GM12878 (cell line): ENCODE results near the gene LHFPL3. TPM values are rescaled to one million over a fixed set of nuclear protein-coding genes. Genes with fewer than 3 reads are reported as not detected.

Experiments
- ATAC-seq: fragments of 200-7000 bp; cut with Tn5 transposase; 3 replicates; pipeline ENCODE4 v1.9.1; 2020; ENCODE audit warnings: mild to moderate bottlenecking, moderate library complexity
- BruUV-seq: library from RNA; stranded (reverse); fragments of 400-500 nt; replicated peaks from 2 replicates; lab custom pipeline; 2021; lab: Mats Ljungman, UMichigan
- CTCF ChIA-PET: fragments of 300-600 bp; sonication (Branson Sonifier 250); formaldehyde crosslinking; extraction: SDS; loops from one replicate; lab custom pipeline; 2021; ENCODE audit warnings: inconsistent platforms; lab: Yijun Ruan, JAX
- POLR2A ChIA-PET: fragments of 350-600 bp; formaldehyde crosslinking; extraction: SDS; loops from one replicate; lab custom pipeline; 2021; ENCODE audit warnings: inconsistent platforms; lab: Charles Lee
- RAD21 ChIA-PET: fragments of 300-600 bp; sonication (Branson Sonifier 250); formaldehyde crosslinking; loops from one replicate; lab custom pipeline; 2023; ENCODE audit warnings: antibody characterized with exemption; ENCODE audit not compliant: unreplicated experiment; lab: Charles Lee
- SMC1A ChIA-PET: fragments of 300-600 bp; sonication (Branson Sonifier 250); formaldehyde crosslinking; loops from one replicate; lab custom pipeline; 2023; ENCODE audit not compliant: unreplicated experiment, uncharacterized antibody; lab: Charles Lee
- DNase-seq: peaks from one replicate; pipeline ENCODE4 v3.0.0-alpha.2; 2011; ENCODE audit warnings: low read depth, low spot score
- FAIRE-seq: peaks from 3 replicates; lab custom pipeline; 2011; peaks lifted over from hg19 to GRCh38; lab: Jason Lieb, UNC
- H2AFZ ChIP-seq: 2 replicates; pipeline ENCODE4 v1.6.0; 2011; ENCODE audit warnings: low read depth, low read length, control low read depth; ENCODE audit not compliant: control insufficient read depth
- H3K27ac ChIP-seq: 2 replicates; pipeline ENCODE4 v1.5.1; 2011; ENCODE audit warnings: control low read depth; ENCODE audit not compliant: control insufficient read depth, insufficient read depth
- H3K27me3 ChIP-seq, 2 experiments: replicated peaks in 1 of 2; 2 replicates each; pipeline versions ENCODE4 v1.6.0 to v1.6.1; 2011; ENCODE audit warnings: low read length in 1 of 2; ENCODE audit not compliant: control insufficient read depth in 2 of 2, insufficient read depth in 2 of 2
- H3K36me3 ChIP-seq, 2 experiments: 2 replicates each; pipeline ENCODE4 v1.5.1; 2011; ENCODE audit warnings: low read length in 1 of 2; ENCODE audit not compliant: control insufficient read depth in 2 of 2, insufficient read depth in 2 of 2
- H3K4me1 ChIP-seq: 2 replicates; pipeline ENCODE4 v1.6.1; 2011; ENCODE audit warnings: mild to moderate bottlenecking, low read length, moderate library complexity, mixed read lengths; ENCODE audit not compliant: control insufficient read depth, insufficient read depth
- H3K4me2 ChIP-seq: 2 replicates; pipeline ENCODE4 v1.6.0; 2011; ENCODE audit warnings: control low read depth; ENCODE audit not compliant: control insufficient read depth, insufficient read depth
- H3K4me3 ChIP-seq: fragments of 200-600 bp; sonication (generic); 2 replicates; pipeline ENCODE4 v1.5.1; 2016
- H3K79me2 ChIP-seq: 2 replicates; pipeline ENCODE4 v1.6.0; 2011; ENCODE audit warnings: low read length; ENCODE audit not compliant: control insufficient read depth, insufficient read depth
- H3K9ac ChIP-seq: 2 replicates; pipeline ENCODE4 v1.8.0; 2011; ENCODE audit warnings: low read length, control low read depth, mixed read lengths; ENCODE audit not compliant: control insufficient read depth, insufficient read depth
- H3K9me3 ChIP-seq: replicated peaks from 3 replicates; pipeline ENCODE4 v1.5.1; 2011; ENCODE audit warnings: mild to moderate bottlenecking, low read length; ENCODE audit not compliant: control insufficient read depth, insufficient read depth
- H4K20me1 ChIP-seq: 2 replicates; pipeline ENCODE4 v1.6.0; 2011; ENCODE audit not compliant: control insufficient read depth, insufficient read depth
- CEBPB ChIP-seq, 2 experiments: fragments of 150-350 bp in 1 of 2; IDR thresholded peaks; 2 replicates each; pipeline ENCODE4 v1.6.1; 2012 to 2014; ENCODE audit warnings: low read depth in 2 of 2, low read length in 2 of 2, borderline replicate concordance in 1 of 2, inconsistent platforms in 1 of 2
- EGR1 ChIP-seq, 2 experiments: IDR thresholded peaks; 1 replicate in 1 of 2; 2 replicates in 1 of 2; pipeline ENCODE4 v1.6.1; 2011 to 2012; ENCODE audit warnings: low read depth in 2 of 2, low read length in 2 of 2, borderline replicate concordance in 1 of 2, mild to moderate bottlenecking in 1 of 2, moderate library complexity in 1 of 2
- ESRRA ChIP-seq: IDR thresholded peaks from 2 replicates; pipeline ENCODE4 v1.6.1; 2012; ENCODE audit warnings: mild to moderate bottlenecking, low read length, improper control_type of control experiment
- NR2C2 ChIP-seq: IDR thresholded peaks from 2 replicates; pipeline ENCODE4 v1.6.1; 2011; ENCODE audit warnings: borderline replicate concordance, low read depth; ENCODE audit not compliant: control insufficient read depth, insufficient read length
- WGBS: methylation state at CpG from one replicate; pipeline ENCODE4 v1.1.6; 2016; ENCODE audit warnings: low lambda C conversion rate; ENCODE audit not compliant: insufficient replicate concordance, insufficient coverage; ENCODE audit errors: missing lambda C conversion rate; 5-methylcytosine and 5-hydroxymethylcytosine counted together
- in situ Hi-C: fragments of 300-500 bp; cut with MboI; formaldehyde crosslinking; loops from 9 replicates; pipeline ENCODE4 v1.14.3; 2018; ENCODE audit warnings: mixed read lengths
- intact Hi-C: fragments of 100-400 bp; cut with micrococcal nuclease; formaldehyde crosslinking; loops from one replicate; pipeline ENCODE4 v1.14.2; 2022; ENCODE audit not compliant: unreplicated experiment
- polyA plus RNA-seq, 11 experiments: library from polyadenylated mRNA; depleted of rRNA in 4 of 11; unstranded in 6 of 11; stranded (reverse) in 5 of 11; fragments of >200 nt; fragmentation: Nextera tagmentation in 4 of 11; fragmentation: Illumina TruSeq in 1 of 11; extraction: Ambion mirVana in 4 of 11; extraction: Trizol in 1 of 11; gene quantifications; 1 replicate in 1 of 11; 2 replicates in 10 of 11; pipeline versions ENCODE4 v1.2.1 to v1.2.3, GENCODE V29; 2011 to 2016; ENCODE audit warnings: inconsistent platforms in 2 of 11, missing spikeins in 2 of 11, low read depth in 1 of 11
- total RNA-seq, 4 experiments: library from RNA; depleted of rRNA in 3 of 4; stranded (reverse); fragments of >200 nt in 3 of 4; fragmentation: Illumina TruSeq in 1 of 4; extraction: Trizol in 1 of 4; gene quantifications; 2 replicates each; pipeline versions ENCODE4 v1.2.1 to v1.2.3, GENCODE V29; 2013 to 2021
- TF ChIP-seq, protein P1 (sequence below): IDR thresholded peaks from 2 replicates; pipeline ENCODE4 v1.6.1; 2012; ENCODE audit warnings: low read length, inconsistent platforms
- TF ChIP-seq, protein P2 (sequence below): IDR thresholded peaks from 2 replicates; pipeline ENCODE4 v1.6.1; 2011; ENCODE audit warnings: low read depth, mild to moderate bottlenecking, low read length, moderate library complexity, borderline replicate concordance; ENCODE audit errors: extremely low read depth
- TF ChIP-seq, protein P3 (sequence below): IDR thresholded peaks from 2 replicates; pipeline ENCODE4 v1.6.1; 2012; ENCODE audit warnings: improper control_type of control experiment, low read depth, low read length; ENCODE audit not compliant: insufficient replicate concordance
- TF ChIP-seq, protein P4 (sequence below): fragments of 450-650 bp; IDR thresholded peaks from 2 replicates; pipeline ENCODE4 v1.6.1; 2018; ENCODE audit warnings: borderline replicate concordance, mild to moderate bottlenecking; ENCODE audit not compliant: partially characterized antibody

Gene LHFPL3
- total and polyA plus RNA-seq, 10 of the 15 experiments (the other 5 are each of a cell fraction or from before 2014, with no cell fraction given): 0.09 TPM; not detected in 9

DNA sequence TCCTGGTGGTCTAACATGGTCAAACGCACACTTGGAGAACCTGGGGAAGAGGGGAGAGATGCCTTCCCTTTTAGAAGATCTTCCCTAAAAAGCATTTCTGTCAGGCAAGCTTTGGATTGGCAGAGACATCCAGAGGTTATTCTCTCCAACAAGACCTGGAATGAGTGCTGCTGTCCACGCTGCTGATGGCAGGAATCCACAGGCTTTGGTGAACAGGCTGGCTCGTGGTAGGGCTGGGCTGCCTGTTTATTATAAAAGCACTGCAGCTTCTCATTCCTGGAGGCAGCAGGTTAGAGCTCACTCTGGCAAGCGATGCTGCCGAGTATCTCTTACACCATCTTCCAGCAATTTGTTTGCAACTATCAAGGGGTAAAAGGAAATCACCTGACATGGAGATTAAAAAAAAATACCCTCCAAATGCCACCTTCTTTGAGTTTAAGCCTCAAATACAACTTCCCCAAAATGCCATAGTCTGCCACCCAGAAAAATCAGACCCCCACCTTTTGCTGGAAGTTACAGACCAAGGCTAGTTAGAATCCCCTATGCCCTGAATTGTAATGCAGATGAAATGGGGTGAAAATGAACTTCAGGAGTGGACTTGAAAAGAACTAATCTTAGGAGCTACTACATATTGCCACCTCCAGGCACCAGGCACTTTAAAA, 533.5 kb downstream of the LHFPL3 start:
- DNase-seq (no peak), FAIRE-seq (no peak), ATAC-seq (no peak)
- Histone ChIP-seq H3K27me3 (no peaks in the 10 kb centered on the region), H3K9me3 (no peaks in the 10 kb centered on the region; the same call in 2 of the 3 replicates), H3K4me3 (no peak overlapping the region), H3K4me1 (peaks cover 10% of the 10 kb centered on the region), H4K20me1 (no peaks in the 10 kb centered on the region), H3K9ac (no peak overlapping the region), H3K27ac (no peak overlapping the region), H3K4me2 (no peak overlapping the region), H3K36me3 (no peaks in the 10 kb centered on the region), H3K79me2 (no peaks in the 10 kb centered on the region), H2AFZ (no peak overlapping the region)
- TF ChIP-seq ESRRA (no peak), NR2C2 (no peak), CEBPB (IDR thresholded peaks at IDR 0.05; ENCODE audit: borderline replicate concordance in 1 of 2, low read depth in 2 of 2, low read length in 2 of 2) (no peak), EGR1 (IDR thresholded peaks at IDR 0.05; ENCODE audit: borderline replicate concordance in 1 of 2, low read depth in 2 of 2, low read length in 2 of 2) (no peak)
- TF ChIP-seq, protein P1, sequence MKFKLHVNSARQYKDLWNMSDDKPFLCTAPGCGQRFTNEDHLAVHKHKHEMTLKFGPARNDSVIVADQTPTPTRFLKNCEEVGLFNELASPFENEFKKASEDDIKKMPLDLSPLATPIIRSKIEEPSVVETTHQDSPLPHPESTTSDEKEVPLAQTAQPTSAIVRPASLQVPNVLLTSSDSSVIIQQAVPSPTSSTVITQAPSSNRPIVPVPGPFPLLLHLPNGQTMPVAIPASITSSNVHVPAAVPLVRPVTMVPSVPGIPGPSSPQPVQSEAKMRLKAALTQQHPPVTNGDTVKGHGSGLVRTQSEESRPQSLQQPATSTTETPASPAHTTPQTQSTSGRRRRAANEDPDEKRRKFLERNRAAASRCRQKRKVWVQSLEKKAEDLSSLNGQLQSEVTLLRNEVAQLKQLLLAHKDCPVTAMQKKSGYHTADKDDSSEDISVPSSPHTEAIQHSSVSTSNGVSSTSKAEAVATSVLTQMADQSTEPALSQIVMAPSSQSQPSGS: no peak
- TF ChIP-seq, protein P2, sequence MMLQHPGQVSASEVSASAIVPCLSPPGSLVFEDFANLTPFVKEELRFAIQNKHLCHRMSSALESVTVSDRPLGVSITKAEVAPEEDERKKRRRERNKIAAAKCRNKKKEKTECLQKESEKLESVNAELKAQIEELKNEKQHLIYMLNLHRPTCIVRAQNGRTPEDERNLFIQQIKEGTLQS: no peak
- TF ChIP-seq, protein P3, sequence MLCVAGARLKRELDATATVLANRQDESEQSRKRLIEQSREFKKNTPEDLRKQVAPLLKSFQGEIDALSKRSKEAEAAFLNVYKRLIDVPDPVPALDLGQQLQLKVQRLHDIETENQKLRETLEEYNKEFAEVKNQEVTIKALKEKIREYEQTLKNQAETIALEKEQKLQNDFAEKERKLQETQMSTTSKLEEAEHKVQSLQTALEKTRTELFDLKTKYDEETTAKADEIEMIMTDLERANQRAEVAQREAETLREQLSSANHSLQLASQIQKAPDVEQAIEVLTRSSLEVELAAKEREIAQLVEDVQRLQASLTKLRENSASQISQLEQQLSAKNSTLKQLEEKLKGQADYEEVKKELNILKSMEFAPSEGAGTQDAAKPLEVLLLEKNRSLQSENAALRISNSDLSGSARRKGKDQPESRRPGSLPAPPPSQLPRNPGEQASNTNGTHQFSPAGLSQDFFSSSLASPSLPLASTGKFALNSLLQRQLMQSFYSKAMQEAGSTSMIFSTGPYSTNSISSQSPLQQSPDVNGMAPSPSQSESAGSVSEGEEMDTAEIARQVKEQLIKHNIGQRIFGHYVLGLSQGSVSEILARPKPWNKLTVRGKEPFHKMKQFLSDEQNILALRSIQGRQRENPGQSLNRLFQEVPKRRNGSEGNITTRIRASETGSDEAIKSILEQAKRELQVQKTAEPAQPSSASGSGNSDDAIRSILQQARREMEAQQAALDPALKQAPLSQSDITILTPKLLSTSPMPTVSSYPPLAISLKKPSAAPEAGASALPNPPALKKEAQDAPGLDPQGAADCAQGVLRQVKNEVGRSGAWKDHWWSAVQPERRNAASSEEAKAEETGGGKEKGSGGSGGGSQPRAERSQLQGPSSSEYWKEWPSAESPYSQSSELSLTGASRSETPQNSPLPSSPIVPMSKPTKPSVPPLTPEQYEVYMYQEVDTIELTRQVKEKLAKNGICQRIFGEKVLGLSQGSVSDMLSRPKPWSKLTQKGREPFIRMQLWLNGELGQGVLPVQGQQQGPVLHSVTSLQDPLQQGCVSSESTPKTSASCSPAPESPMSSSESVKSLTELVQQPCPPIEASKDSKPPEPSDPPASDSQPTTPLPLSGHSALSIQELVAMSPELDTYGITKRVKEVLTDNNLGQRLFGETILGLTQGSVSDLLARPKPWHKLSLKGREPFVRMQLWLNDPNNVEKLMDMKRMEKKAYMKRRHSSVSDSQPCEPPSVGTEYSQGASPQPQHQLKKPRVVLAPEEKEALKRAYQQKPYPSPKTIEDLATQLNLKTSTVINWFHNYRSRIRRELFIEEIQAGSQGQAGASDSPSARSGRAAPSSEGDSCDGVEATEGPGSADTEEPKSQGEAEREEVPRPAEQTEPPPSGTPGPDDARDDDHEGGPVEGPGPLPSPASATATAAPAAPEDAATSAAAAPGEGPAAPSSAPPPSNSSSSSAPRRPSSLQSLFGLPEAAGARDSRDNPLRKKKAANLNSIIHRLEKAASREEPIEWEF: no peak
- TF ChIP-seq, protein P4, sequence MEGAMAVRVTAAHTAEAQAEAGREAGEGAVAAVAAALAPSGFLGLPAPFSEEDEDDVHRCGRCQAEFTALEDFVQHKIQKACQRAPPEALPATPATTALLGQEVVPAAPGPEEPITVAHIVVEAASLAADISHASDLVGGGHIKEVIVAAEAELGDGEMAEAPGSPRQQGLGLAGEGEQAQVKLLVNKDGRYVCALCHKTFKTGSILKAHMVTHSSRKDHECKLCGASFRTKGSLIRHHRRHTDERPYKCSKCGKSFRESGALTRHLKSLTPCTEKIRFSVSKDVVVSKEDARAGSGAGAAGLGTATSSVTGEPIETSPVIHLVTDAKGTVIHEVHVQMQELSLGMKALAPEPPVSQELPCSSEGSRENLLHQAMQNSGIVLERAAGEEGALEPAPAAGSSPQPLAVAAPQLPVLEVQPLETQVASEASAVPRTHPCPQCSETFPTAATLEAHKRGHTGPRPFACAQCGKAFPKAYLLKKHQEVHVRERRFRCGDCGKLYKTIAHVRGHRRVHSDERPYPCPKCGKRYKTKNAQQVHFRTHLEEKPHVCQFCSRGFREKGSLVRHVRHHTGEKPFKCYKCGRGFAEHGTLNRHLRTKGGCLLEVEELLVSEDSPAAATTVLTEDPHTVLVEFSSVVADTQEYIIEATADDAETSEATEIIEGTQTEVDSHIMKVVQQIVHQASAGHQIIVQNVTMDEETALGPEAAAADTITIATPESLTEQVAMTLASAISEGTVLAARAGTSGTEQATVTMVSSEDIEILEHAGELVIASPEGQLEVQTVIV: no peak
- 12% methylated on average over 5 of the region's 5 CpGs for WGBS
- intact Hi-C loops (no loop called here), in situ Hi-C loops (no loop called here)
- RAD21 ChIA-PET: interaction anchor here (1.5 to 1.6 kb wide), 2 partner anchors 16 to 21 kb away, joined by 5 to 6 read pairs; no protein-coding TSS in a partner anchor
- POLR2A ChIA-PET: interaction anchor here (0.5 to 1.1 kb wide), 2 partner anchors 21 to 697 kb away, joined by 3 read pairs; no protein-coding TSS in a partner anchor
- CTCF ChIA-PET: interaction anchor here (1.0 to 3.4 kb wide), 7 partner anchors 14 to 218 kb away, joined by 3 to 35 read pairs (median 5); no protein-coding TSS in a partner anchor
- no TSS peak for BruUV-seq
- SMC1A ChIA-PET: interaction anchor here (0.8 to 2.8 kb wide), 9 partner anchors 14 to 630 kb away, joined by 3 to 10 read pairs (median 4); no protein-coding TSS in a partner anchor
